ENCODE data around the gene MYORG.

MYORG gene

GRCh38 chr9:34399729-34400128 is 23.0 kb upstream of the MYORG start:
- no peak overlapping the region for H3K4me3 ChIP-seq (ENCODE audit: low read depth, low read length)
- TF ChIP-seq CTCF (IDR thresholded peaks at IDR 0.05; ENCODE audit: borderline replicate concordance, insufficient read depth, low read depth, low read length), result no peak

GRCh38 chr9:34398875-34399274 is 22.2 kb upstream of the MYORG start:
- H3K4me3 ChIP-seq (ENCODE audit: low read depth, low read length), result no peak overlapping the region
- TF ChIP-seq CTCF (IDR thresholded peaks at IDR 0.05; ENCODE audit: borderline replicate concordance, insufficient read depth, low read depth, low read length), result no peak

- no peak for TF ChIP-seq CTCF (IDR thresholded peaks at IDR 0.05; ENCODE audit: borderline replicate concordance, insufficient read depth, low read depth, low read length)
- H3K4me3 ChIP-seq (ENCODE audit: low read depth, low read length), result no peak overlapping the region
Measured at GRCh38 chr9:34396276-34397214, 19.8 kb upstream of the MYORG start.

DNA sequence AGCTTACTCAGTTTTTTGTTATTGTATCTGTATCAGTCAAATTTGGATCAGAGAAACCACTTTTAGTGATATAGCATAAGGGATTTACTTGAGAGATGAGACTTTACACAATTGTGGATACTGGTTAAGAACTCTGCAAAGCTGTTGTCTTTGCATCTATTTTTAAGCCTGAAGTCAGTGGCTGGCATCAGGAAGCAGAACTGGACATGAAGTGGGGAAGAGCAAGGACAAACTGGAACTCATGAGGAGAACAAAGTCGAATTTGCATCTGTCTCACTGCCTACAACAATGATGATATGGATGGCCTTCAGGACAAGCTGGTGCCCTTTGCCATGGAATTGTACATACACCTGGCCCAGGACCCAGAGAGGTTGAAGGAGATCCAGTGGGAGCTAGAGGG is 15.8 kb upstream of the MYORG start:
- no peak overlapping the region for H3K4me3 ChIP-seq (ENCODE audit: low read depth, low read length)
- no peak for TF ChIP-seq CTCF (IDR thresholded peaks at IDR 0.05; ENCODE audit: borderline replicate concordance, insufficient read depth, low read depth, low read length)

DNA sequence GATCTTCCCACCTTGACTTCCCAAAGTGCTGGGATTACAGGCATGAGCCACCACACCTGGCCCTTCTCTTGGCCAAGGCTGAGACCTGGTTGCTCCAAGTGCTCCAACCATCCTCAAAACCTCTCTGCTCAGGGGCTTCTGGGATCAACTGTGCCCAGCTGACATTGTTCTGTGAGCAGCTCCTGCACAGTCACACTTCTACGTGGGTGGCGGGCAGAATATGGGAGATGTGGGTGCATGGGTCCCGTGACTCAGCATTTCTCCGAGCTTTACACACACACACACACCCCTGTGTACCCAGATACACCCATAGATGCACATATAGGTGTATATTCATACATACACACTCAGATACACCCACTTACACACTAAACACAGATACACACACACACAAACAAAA is 10.5 kb upstream of the MYORG start:
- H3K4me3 ChIP-seq (ENCODE audit: low read depth, low read length), result no peak overlapping the region
- TF ChIP-seq CTCF (IDR thresholded peaks at IDR 0.05; ENCODE audit: borderline replicate concordance, insufficient read depth, low read depth, low read length), result no peak

DNA sequence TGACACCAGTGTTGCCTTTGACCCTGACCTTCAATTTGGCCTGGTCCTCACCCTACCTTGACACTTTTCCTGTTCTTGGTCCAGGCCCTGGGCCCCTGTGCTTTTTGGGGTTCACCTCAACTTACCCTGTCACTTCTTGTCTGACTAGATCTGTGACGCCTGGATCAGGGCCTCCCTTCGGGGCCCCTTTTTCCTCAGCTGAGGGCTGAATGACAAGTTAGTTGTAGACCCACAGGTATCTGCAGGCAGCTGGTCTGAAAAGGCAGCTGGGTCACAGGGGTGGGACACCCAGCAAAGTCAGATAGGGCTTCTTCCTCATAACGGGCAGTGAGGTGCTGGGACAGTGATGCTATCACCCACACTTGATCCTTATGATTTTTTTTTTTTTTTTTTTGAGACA is 10.0 kb upstream of the MYORG start:
- no peak for TF ChIP-seq CTCF (IDR thresholded peaks at IDR 0.05; ENCODE audit: borderline replicate concordance, insufficient read depth, low read depth, low read length)
- H3K4me3 ChIP-seq (ENCODE audit: low read depth, low read length), result no peak overlapping the region

All from GM12875 (cell line).